ENCODE data around the gene PKP3.

The PKP3 gene

DNA sequence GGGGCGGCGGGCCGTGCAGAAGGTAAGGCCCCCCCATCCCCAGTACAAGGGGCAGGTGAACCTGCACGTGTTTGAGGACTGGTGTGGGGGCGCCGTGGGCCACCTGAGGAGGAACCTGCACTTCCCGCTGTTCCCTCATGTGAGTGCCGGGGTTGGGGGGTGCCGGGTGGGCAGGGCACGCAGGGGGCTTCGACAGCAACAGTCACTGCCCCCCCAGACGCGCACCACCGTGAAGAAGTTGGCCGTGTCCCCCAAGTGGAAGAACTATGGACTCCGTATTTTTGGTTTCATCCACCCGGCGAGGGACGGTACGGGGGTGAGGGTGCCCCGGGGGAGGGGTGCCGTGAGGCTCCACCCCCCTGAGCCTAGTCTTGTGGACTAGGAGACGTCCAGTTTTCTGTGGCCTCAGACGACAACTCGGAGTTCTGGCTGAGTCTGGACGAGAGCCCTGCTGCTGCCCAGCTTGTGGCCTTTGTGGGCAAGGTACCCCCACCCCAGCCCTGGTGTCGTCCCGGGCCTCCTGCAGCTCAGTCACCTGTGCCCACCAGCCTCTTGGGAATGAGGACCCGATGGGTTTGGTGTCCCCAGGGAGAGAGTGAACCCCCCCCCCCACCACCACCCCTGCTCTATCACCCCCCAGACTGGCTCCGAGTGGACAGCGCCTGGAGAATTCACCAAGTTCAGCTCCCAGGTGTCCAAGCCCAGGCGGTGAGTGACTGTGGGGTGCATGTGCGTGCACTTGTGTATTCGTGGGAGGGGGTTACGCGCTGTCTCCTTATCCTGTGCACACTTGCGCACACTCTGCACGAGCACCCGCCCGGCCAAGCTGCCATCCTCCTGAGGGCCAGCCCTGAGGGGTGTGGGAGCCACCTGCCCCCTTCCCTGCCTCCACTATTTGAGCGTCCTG, 20.9 kb upstream of the PKP3 start:
- H3K79me2 ChIP-seq (ENCODE audit: insufficient read depth, low read length), result no peaks in the 10 kb centered on the region
- no peaks in the 10 kb centered on the region for H3K9me3 ChIP-seq (ENCODE audit: insufficient read depth, low read length)
- no peak overlapping the region for H3K4me2 ChIP-seq (ENCODE audit: low read depth, low read length, poor library complexity, severe bottlenecking)
- H2AFZ ChIP-seq (ENCODE audit: low read depth, low read length, severe bottlenecking), result no peak overlapping the region
- TF ChIP-seq CTCF (IDR thresholded peaks at IDR 0.05; ENCODE audit: insufficient read depth, low read length, poor library complexity, severe bottlenecking) (no peak), EZH2phosphoT487 (conservative IDR thresholded peaks at IDR 0.05; ENCODE audit: low read length) (no peak)
- no peaks in the 10 kb centered on the region for H3K27me3 ChIP-seq (ENCODE audit: low read length)
- H3K27ac ChIP-seq (ENCODE audit: low read depth, low read length), result no peak overlapping the region
- no peaks in the 10 kb centered on the region for H3K9me2 ChIP-seq (replicated peaks; ENCODE audit: insufficient read depth, low read length)
- H3F3A ChIP-seq (ENCODE audit: insufficient read depth), result no peaks in the 10 kb centered on the region
- no peaks in the 10 kb centered on the region for H4K20me1 ChIP-seq (ENCODE audit: low read depth, low read length)
- no peaks in the 10 kb centered on the region for H3K36me3 ChIP-seq (ENCODE audit: low read length)
- H3K9ac ChIP-seq (ENCODE audit: low read length), result no peak overlapping the region
- H3K4me3 ChIP-seq (ENCODE audit: insufficient read depth, low read length, poor library complexity, severe bottlenecking), result no peak overlapping the region

DNA sequence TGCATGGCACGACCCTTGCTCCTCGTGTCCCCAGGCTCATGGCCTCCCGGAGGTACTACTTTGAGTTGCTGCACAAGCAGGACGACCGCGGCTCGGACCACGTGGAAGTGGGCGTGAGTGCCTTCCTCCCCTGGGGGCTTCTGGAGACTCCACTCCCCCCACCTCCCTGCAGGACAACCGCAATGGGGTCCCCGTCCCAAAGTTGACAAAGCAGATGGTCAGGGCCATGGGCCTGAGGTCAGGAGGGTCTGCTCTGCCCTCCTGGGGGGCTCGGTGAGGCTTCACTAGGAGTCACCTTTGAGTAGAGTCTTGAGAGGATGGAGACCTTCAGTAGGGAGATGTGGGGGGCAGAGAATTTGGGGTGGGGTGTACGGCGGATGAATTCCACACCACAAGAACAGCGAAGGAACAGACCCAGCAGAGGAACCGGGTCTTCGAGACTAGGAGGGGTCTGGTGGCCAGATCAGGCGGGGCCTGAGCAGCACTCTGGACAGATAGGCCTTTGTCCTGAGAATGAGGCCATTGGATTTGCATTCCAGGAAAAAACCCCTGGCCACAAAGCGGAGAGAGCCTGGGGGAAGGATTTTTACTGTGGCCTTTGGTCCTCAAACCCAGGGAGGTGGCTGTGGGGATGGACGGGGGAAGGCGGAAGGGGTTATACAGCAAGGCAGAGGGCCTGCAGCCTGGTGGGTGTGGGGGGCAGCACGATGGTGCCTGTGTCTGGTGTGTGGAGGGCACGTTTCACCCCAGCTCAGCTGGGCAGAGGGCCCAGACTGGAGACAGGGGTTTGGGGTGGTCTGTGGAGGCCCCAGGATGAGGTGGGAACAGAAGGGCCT, 20.1 kb upstream of the PKP3 start:
- no peaks in the 10 kb centered on the region for H3K27me3 ChIP-seq (ENCODE audit: low read length)
- H2AFZ ChIP-seq (ENCODE audit: low read depth, low read length, severe bottlenecking), result no peak overlapping the region
- no peaks in the 10 kb centered on the region for H3F3A ChIP-seq (ENCODE audit: insufficient read depth)
- TF ChIP-seq CTCF (IDR thresholded peaks at IDR 0.05; ENCODE audit: insufficient read depth, low read length, poor library complexity, severe bottlenecking) (no peak), EZH2phosphoT487 (conservative IDR thresholded peaks at IDR 0.05; ENCODE audit: low read length) (no peak)
- no peaks in the 10 kb centered on the region for H3K36me3 ChIP-seq (ENCODE audit: low read length)
- H3K4me3 ChIP-seq (ENCODE audit: insufficient read depth, low read length, poor library complexity, severe bottlenecking), result no peak overlapping the region
- no peaks in the 10 kb centered on the region for H4K20me1 ChIP-seq (ENCODE audit: low read depth, low read length)
- H3K27ac ChIP-seq (ENCODE audit: low read depth, low read length), result no peak overlapping the region
- H3K9ac ChIP-seq (ENCODE audit: low read length), result no peak overlapping the region
- H3K79me2 ChIP-seq (ENCODE audit: insufficient read depth, low read length), result no peaks in the 10 kb centered on the region
- H3K9me2 ChIP-seq (replicated peaks; ENCODE audit: insufficient read depth, low read length), result no peaks in the 10 kb centered on the region
- no peaks in the 10 kb centered on the region for H3K9me3 ChIP-seq (ENCODE audit: insufficient read depth, low read length)
- no peak overlapping the region for H3K4me2 ChIP-seq (ENCODE audit: low read depth, low read length, poor library complexity, severe bottlenecking)

- no peaks in the 10 kb centered on the region for H3F3A ChIP-seq (ENCODE audit: insufficient read depth)
- H4K20me1 ChIP-seq (ENCODE audit: low read depth, low read length), result no peaks in the 10 kb centered on the region
- no peaks in the 10 kb centered on the region for H3K36me3 ChIP-seq (ENCODE audit: low read length)
- H2AFZ ChIP-seq (ENCODE audit: low read depth, low read length, severe bottlenecking), result no peak overlapping the region
- no peak overlapping the region for H3K4me2 ChIP-seq (ENCODE audit: low read depth, low read length, poor library complexity, severe bottlenecking)
- H3K27ac ChIP-seq (ENCODE audit: low read depth, low read length), result no peak overlapping the region
- TF ChIP-seq EZH2phosphoT487 (conservative IDR thresholded peaks at IDR 0.05; ENCODE audit: low read length) (no peak), CTCF (IDR thresholded peaks at IDR 0.05; ENCODE audit: insufficient read depth, low read length, poor library complexity, severe bottlenecking) (no peak)
- H3K9me2 ChIP-seq (replicated peaks; ENCODE audit: insufficient read depth, low read length), result no peaks in the 10 kb centered on the region
- H3K9ac ChIP-seq (ENCODE audit: low read length), result no peak overlapping the region
- no peaks in the 10 kb centered on the region for H3K79me2 ChIP-seq (ENCODE audit: insufficient read depth, low read length)
- no peak overlapping the region for H3K4me3 ChIP-seq (ENCODE audit: insufficient read depth, low read length, poor library complexity, severe bottlenecking)
- no peaks in the 10 kb centered on the region for H3K9me3 ChIP-seq (ENCODE audit: insufficient read depth, low read length)
- H3K27me3 ChIP-seq (ENCODE audit: low read length), result no peaks in the 10 kb centered on the region
Measured at GRCh38 chr11:375065-376025, 18.7 kb upstream of the PKP3 start.

Data from SU-DHL-6 (cell line).